GF-D8 (cell line): Measurements from ENCODE around the gene GNG14.
"Not testable (repeated sequence)": the region's sequence is repeated elsewhere in the genome, so short reads cannot be mapped to it uniquely, and the experiment has no call there.

Experiments
- DNase-seq: peaks from one replicate; lab custom pipeline; 2025; lab: John Stamatoyannopoulos, UW

GNG14 gene

DNA sequence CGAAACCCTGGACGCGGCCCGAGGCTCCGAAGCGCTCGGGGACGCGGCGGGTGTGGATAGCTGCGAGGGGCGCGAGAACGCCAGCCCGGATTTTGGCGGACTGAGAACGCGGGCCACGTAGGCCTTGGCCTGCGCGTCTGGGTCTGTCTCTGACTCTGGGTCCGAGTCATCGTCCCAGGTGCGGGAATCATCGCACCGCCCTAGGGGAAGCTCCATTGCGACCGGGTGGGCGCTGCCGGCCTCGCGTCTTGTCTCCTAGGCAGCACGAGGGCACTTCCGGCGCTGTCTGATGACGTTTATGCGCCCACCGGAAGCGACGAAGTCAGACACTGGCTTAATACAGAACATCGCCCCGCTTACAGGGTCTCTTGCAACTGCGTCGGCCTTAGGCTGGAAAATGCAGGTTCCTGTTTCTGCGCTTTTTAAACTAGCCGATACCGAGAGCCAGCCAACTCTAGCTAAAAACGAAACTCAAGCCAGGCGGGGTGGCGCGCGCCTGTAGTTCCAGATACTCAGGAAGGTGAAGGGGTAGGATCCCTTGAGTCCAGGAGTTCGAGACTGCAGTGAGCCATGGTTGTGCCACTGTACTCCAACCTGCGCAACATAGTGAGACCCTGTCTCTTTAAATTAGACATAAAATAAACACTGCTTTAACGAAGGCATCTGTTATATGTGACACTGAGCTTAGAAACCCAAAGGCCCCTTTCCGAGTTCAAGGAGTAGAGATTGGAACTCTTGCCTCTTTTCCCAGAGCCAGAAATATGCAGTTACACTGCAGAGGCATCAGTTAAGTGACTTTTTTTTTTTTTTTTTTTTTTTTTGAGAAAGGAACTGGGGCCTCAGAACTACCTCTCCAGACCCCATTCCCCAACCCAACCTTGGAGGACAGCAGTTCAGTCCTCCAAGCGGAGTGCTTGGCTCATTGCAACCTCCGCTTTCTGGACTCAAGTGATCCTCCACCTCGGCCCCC is 8.9 kb downstream of the GNG14 start, which contains the start of gene FBXW9:
FBXW9 (minus strand) TSS at position 266 of the 970 bp plus-strand sequence; CDS start at position 216, 50 bp downstream.
- DNase-seq = peak; percentile 83

GRCh38 chr19:12697425-12697824 is 9.6 kb downstream of the GNG14 start:
- not testable (repeated sequence) for DNase-seq

GRCh38 chr19:12698138-12698537 is 10.3 kb downstream of the GNG14 start:
- DNase-seq = no peak

GRCh38 chr19:12701596-12702282 is 13.9 kb downstream of the GNG14 start:
- DNase-seq = no peak

- no peak for DNase-seq
These were observed 15.2 kb downstream of the GNG14 start for GRCh38 chr19:12703046-12703445.

GRCh38 chr19:12705169-12705568 is 17.4 kb downstream of the GNG14 start:
- DNase-seq = no peak

DNA sequence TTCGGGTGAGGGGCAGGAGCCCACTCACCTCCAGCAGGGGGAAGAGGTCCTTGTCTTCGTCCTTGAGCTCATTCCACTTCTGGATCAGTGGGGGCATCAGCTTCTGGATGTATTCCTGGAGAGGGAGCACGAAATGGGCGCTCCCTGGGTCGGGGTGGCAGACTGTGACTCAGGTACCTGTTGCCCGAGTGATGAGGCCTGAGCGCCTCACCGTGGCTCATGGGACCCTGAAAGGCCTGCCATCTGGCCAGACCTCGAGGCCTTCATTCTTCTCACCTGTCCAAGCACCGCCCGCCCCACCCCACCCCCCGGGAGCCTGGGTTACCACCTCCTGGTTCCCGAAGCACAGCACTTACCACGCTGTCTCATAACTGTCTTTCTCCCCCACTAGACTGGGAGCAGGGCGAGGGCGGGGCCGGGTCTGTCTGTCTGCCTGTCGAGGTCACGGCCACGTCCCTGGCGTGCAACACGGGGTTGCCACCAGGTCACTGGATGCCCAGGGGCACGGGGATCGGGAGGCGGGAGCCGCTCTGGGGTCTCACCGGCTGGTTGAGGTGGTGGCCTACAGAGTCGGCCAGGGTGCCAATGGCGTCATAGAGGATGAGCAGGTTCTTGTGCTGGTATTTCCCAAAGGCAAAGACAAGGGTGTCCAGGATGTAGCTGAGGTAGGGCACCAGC is 18.0 kb downstream of the GNG14 start:
- no peak for DNase-seq

- DNase-seq = no peak
These were observed 18.5 kb downstream of the GNG14 start for GRCh38 chr19:12706332-12706718.

GRCh38 chr19:12708641-12709040 is 20.8 kb downstream of the GNG14 start:
- no peak for DNase-seq

DNA sequence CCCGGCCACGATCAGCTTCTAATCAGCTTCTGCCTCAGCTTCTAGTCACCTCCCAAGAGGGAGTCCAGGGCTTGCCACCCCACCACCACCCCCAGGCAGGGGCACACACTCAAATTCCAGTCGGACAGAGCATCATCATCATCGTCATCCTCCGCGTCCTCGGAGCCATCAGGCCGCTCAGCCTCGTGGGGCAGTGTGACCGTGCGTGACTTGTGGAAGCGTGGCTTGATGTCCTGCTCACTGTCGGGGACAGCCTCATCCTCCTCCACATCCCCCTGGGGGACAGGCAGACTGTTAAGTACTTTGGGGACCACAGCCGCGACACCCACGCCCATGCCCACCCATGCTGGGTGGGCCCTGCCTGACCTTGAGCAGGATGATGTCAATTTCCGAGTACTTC is 23.4 kb downstream of the GNG14 start:
- DNase-seq = no peak

DNA sequence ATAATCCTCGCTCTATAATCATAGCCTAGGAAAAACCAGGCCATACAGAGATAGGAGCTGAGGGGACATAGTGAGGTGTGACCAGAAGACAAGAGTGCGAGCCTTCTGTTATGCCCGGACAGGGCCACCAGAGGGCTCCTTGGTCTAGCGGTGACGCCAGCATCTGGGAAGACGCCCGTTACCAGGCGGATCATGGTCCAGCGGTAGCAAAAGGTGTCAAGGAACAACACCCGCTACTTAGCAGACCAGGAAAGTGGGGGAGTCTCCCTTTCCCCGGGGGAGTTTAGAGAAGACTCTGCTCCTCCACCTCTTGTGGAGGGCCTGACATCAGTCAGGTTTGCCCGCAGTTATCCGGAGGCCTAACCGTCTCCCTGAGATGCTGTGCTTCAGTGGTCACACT is 24.3 kb downstream of the GNG14 start:
- DNase-seq = not testable (repeated sequence)

DNA sequence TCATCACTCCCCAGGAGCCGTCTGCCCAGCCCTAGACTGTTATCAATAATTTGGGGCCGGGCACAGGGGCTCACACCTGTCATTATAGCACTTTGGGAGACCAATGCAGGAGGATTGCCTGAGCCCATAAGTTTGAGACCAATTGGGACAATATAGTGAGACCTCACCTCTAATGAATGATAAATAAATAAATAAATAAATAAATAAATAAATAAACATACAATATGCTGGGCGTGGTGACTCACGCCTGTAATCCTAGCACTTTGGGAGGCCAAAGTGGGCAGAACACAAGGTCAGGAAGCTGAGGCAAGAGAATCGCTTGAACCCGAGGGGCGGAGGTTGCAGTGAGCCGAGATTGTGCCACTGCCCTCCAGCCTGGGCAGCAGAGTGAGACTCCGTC is 25.5 kb downstream of the GNG14 start:
- DNase-seq = not testable (repeated sequence)

- DNase-seq = no peak
These were observed 27.3 kb downstream of the GNG14 start for GRCh38 chr19:12715102-12715501.

DNA sequence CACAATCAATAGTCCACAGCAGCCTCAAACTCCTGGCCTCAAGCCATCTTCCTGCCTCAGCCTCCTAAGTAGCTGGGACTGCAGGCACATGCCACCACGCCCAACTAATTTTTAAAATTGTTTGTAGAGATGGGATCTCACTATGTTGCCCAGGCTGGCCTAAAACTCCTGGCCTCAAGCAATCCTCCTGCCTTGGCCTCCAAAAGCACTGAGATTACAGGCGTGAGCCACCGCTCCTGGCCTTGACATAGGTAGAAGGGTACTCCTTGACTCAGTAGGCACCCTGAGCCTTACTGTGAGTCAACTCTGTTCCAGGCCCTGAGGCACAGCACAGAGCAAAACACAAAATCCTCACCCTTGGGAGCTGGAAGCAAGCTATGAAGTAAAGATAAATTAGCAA is 28.1 kb downstream of the GNG14 start:
- no peak for DNase-seq

GRCh38 chr19:12720296-12720695 is 32.5 kb downstream of the GNG14 start:
- no peak for DNase-seq

DNA sequence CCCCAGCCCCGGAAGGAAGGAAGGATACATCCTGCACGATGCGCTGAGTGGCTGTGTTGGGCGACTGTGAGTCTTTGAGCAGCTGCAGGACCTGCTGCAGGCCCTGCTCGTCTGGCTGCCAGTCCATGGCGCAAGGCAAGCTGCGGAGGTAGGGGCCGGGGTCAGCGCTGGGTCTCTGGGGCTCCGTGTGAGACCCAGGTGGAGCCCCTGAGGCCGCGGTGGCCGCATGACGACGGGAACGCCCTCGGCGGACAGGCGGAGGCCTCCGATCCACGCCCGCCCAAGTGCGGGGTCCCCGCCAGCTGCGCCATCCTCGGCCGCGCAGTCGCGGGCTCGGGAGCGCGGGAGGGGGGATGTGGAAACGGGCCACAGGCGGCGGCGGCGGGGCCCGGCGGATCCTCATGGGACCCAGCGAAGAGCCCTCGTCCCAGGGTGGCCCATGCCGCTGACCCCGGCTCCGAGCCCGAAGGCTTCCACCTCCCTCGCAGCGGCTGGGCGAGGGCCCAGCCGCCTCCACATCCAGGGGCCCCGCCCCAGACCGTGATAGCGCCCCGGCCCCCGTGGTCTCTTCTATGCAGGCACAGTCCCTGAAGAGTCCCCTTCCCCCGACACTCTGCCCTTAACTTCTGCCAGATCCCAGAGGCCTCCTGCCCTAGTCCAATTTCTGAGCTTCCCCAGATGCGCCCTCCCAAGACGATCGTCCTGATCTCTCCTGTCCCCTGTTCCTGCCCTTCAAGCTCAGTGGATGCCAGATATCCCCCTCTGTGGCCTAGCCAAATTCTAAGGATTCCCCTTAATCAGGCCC is 33.3 kb downstream of the GNG14 start:
- DNase-seq = no peak

GRCh38 chr19:12721656-12722565 is 34.1 kb downstream of the GNG14 start:
- no peak for DNase-seq

GRCh38 chr19:12722566-12723380 is 35.0 kb downstream of the GNG14 start:
- DNase-seq = peak; percentile 93

DNA sequence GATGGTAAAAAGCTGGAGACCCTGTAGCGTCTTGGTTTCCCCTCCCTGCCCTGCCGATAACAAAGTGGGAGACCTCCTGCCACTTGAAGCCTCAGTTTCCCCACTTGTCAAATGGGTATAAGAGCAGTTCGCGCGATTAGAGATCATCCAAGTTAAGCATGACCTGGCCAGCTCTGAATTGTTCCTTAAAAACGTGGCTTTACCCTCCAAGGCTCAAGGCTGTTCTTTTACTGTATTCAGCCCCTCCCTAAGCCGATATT is 35.5 kb downstream of the GNG14 start:
- no peak for DNase-seq
